ENCODE data around the gene BIVM. TPM values are rescaled to one million over a fixed set of nuclear protein-coding genes. Genes with fewer than 3 reads are reported as not detected.

BIVM gene
- total RNA-seq, 1 donor from 2014 or later, result 39.2 TPM

DNA sequence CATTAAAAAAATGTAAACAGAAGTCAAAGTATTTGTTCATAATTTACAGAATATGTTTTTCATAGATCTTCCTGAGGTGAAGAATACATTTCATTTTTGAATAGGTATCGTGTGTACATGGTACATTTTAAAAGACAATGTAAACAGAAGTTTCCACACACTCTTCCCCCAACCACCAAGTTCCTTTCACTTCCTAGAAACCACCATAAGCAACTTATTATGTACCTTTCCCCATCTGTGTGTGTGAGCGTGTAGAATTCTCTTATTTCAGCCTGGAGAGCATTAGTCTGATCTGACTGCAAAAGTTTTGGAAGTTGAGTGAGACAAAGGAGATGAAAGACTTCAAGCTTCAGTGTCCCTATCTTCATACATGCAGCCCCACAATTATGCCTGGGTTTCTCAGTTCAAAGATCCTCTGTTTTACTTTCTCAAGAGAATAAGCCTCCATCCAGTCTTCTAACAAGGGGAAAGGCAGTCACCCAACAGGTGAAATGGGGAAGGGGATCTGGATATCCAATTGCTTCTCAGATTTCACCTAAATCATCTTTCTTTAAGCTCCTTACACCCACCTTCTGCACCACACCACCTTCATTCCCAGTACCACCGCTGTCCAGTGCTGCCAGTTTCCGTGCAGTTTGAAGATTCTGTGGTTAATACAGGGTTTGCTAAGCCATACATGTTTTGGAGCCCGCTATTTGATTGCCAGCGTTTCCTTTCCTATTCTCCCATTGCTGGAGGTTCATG lies 27.4 kb upstream of the BIVM start:
- Mint-ChIP-seq H3K27me3 (ENCODE audit: unreplicated experiment) (peaks cover 3% of the 10 kb centered on the region), H3K27ac (ENCODE audit: unreplicated experiment) (no peak overlapping the region), H3K4me1 (ENCODE audit: low read depth, unreplicated experiment) (peaks cover 4% of the 10 kb centered on the region), H3K9me3 (ENCODE audit: unreplicated experiment) (no peaks in the 10 kb centered on the region), H3K4me3 (ENCODE audit: unreplicated experiment) (no peak overlapping the region), H3K36me3 (ENCODE audit: unreplicated experiment) (no peaks in the 10 kb centered on the region)
- no peak for TF ChIP-seq CTCF (IDR thresholded peaks at IDR 0.05; ENCODE audit: partially characterized antibody, unreplicated experiment)
- DNase-seq, result no peak

DNA sequence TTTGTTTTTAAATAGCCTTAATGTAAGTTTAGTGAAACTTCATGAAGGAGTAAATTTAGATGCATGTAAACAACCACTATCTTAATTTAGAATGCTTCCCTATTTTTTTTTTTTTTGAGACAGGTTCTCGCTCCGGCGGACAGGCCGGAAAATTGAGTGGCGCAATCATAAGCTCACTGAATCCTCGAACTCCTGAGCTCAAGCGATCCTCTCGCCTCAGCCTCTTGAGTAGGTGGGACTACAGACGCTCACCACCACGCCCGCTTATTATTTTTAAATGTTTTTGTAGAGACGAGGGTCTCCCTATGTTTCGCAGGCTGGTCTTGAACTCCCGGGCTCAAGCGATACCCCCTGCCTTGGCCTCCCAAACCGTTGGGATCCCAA lies 26.9 kb upstream of the BIVM start:
- H3K27ac Mint-ChIP-seq (ENCODE audit: unreplicated experiment), result no peak overlapping the region
- no peak for DNase-seq
- H3K27me3 Mint-ChIP-seq (ENCODE audit: unreplicated experiment), result peaks cover 3% of the 10 kb centered on the region
- H3K36me3 Mint-ChIP-seq (ENCODE audit: unreplicated experiment), result no peaks in the 10 kb centered on the region
- H3K4me3 Mint-ChIP-seq (ENCODE audit: unreplicated experiment), result no peak overlapping the region
- TF ChIP-seq CTCF (IDR thresholded peaks at IDR 0.05; ENCODE audit: partially characterized antibody, unreplicated experiment), result no peak
- no peaks in the 10 kb centered on the region for H3K9me3 Mint-ChIP-seq (ENCODE audit: unreplicated experiment)
- H3K4me1 Mint-ChIP-seq (ENCODE audit: low read depth, unreplicated experiment), result peaks cover 4% of the 10 kb centered on the region

- Mint-ChIP-seq H3K27ac (ENCODE audit: unreplicated experiment) (peak within 1 kb of the TSS; percentile 89), H3K9me3 (ENCODE audit: unreplicated experiment) (no peaks in the 10 kb centered on the region), H3K36me3 (ENCODE audit: unreplicated experiment) (no peaks in the 10 kb centered on the region), H3K4me3 (ENCODE audit: unreplicated experiment) (peak within 1 kb of the TSS; percentile 96), H3K4me1 (ENCODE audit: low read depth, unreplicated experiment) (peaks cover 4% of the 10 kb centered on the region), H3K27me3 (ENCODE audit: unreplicated experiment) (peaks cover 3% of the 10 kb centered on the region)
- no peak for TF ChIP-seq CTCF (IDR thresholded peaks at IDR 0.05; ENCODE audit: partially characterized antibody, unreplicated experiment)
- DNase-seq, result peak; percentile 87
These were observed 25.3 kb upstream of the BIVM start, which contains the start of gene TEX30 for GRCh38 chr13:102773441-102774213. Gene TEX30 (minus strand): TSS chr13:102773786. CDS start chr13:102770026, 3,760 bp downstream.

DNA sequence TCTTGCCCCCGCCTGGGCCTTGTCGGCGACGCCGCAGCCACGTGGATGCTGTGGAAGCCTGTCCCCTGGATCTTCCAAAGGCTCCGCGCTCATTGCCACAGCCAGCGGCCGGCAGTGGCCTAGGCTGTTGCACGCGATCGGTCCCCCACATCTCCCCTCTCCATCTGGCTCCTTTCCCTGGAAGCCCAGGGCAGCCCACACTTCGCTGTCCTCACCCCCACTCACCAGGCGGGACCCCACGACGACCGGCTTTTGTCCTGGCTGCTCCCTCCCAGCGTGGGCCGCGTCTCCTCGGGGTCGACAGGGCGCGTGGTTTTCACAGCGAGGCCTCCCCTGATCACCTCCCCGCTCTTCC lies 24.7 kb upstream of the BIVM start:
- no peaks in the 10 kb centered on the region for H3K36me3 Mint-ChIP-seq (ENCODE audit: unreplicated experiment)
- H3K4me3 Mint-ChIP-seq (ENCODE audit: unreplicated experiment), result peak overlapping the region; percentile 96
- peaks cover 4% of the 10 kb centered on the region for H3K4me1 Mint-ChIP-seq (ENCODE audit: low read depth, unreplicated experiment)
- H3K27me3 Mint-ChIP-seq (ENCODE audit: unreplicated experiment), result peaks cover 3% of the 10 kb centered on the region
- no peak for DNase-seq
- H3K27ac Mint-ChIP-seq (ENCODE audit: unreplicated experiment), result peak overlapping the region; percentile 89
- TF ChIP-seq CTCF (IDR thresholded peaks at IDR 0.05; ENCODE audit: partially characterized antibody, unreplicated experiment), result no peak
- H3K9me3 Mint-ChIP-seq (ENCODE audit: unreplicated experiment), result no peaks in the 10 kb centered on the region

Data from glutamatergic neuron (in vitro differentiated cells).